A549 (cell line): ENCODE results near the gene TNNT2.

Source experiments
- CTCF ChIP-seq: fragments of >200 bp; sonication (Bioruptor Twin); formaldehyde crosslinking; IDR thresholded peaks from 3 replicates; pipeline ENCODE4 v1.5.1; 2016
- EHMT2 ChIP-seq: fragments of 200-600 bp; sonication (generic); IDR thresholded peaks from 2 replicates; pipeline ENCODE4 v1.6.1; 2016; ENCODE audit warnings: antibody characterized with exemption, low read depth, mild to moderate bottlenecking, moderate library complexity

- TF ChIP-seq CTCF: peak; percentile 93
- no peak for TF ChIP-seq EHMT2
Observed at GRCh38 chr1:201385299-201385891, 7.9 kb upstream of the TNNT2 start.
